ENCODE results near the gene PIP5KL1. TPM values are rescaled to one million over a fixed set of nuclear protein-coding genes. Genes with fewer than 3 reads are reported as not detected.

The PIP5KL1 gene
- total RNA-seq, 2 experiments from 2014 or later, result 1.5 to 1.9 TPM

GRCh38 chr9:127899128-127899943 lies 31.2 kb downstream of the PIP5KL1 start, which contains the start of gene ST6GALNAC6:
ST6GALNAC6 (minus strand) TSS chr9:127899603; CDS start chr9:127897981, 1,622 bp downstream.
- ChIA-PET POLR2A (interaction anchor here (0.7 to 2.1 kb wide), 8 partner anchors 11 to 192 kb away, joined by 3 to 7 read pairs (median 3); partner anchors contain the start of gene TOR2A), CTCF (interaction anchor here (2.8 kb wide), 1 partner anchor 22 kb away, joined by 7 read pairs; no protein-coding TSS in a partner anchor)
- peak within 1 kb of the TSS; percentile 84 for H3K4me3 Mint-ChIP-seq
- peak within 1 kb of the TSS; percentile 75 for H3K27ac Mint-ChIP-seq
- no peaks in the 10 kb centered on the region for H3K27me3 Mint-ChIP-seq
- peaks cover 61% of the 10 kb centered on the region for H3K36me3 Mint-ChIP-seq (ENCODE audit: low read depth)
- peak; percentile 77 for DNase-seq
- H3K9me3 Mint-ChIP-seq, result peaks cover 5% of the 10 kb centered on the region
- peaks cover 48% of the 10 kb centered on the region for H3K4me1 Mint-ChIP-seq

GRCh38 chr9:127898433-127899127 lies 32.0 kb downstream of the PIP5KL1 start:
- H3K4me3 Mint-ChIP-seq, result peak overlapping the region; percentile 84
- H3K9me3 Mint-ChIP-seq, result peaks cover 8% of the 10 kb centered on the region
- CTCF ChIA-PET, result interaction anchor here (1.0 kb wide), 1 partner anchor 23 kb away, joined by 4 read pairs; no protein-coding TSS in a partner anchor
- H3K27ac Mint-ChIP-seq, result peak overlapping the region; percentile 75
- peaks cover 62% of the 10 kb centered on the region for H3K36me3 Mint-ChIP-seq (ENCODE audit: low read depth)
- POLR2A ChIA-PET, result interaction anchor here (0.6 to 1.1 kb wide), 6 partner anchors 9 to 193 kb away, joined by 3 read pairs; partner anchors contain the start of gene ST6GALNAC4
- H3K4me1 Mint-ChIP-seq, result peaks cover 49% of the 10 kb centered on the region
- no peak for DNase-seq
- H3K27me3 Mint-ChIP-seq, result no peaks in the 10 kb centered on the region

GRCh38 chr9:127897193-127897692 lies 33.3 kb downstream of the PIP5KL1 start:
- peaks cover 8% of the 10 kb centered on the region for H3K9me3 Mint-ChIP-seq
- H3K27ac Mint-ChIP-seq, result no peak overlapping the region
- H3K27me3 Mint-ChIP-seq, result no peaks in the 10 kb centered on the region
- DNase-seq, result no peak
- CTCF ChIA-PET, result interaction anchor here (0.6 kb wide), 1 partner anchor 307 kb away, joined by 3 read pairs; no protein-coding TSS in a partner anchor
- H3K36me3 Mint-ChIP-seq (ENCODE audit: low read depth), result peaks cover 70% of the 10 kb centered on the region
- no peak overlapping the region for H3K4me3 Mint-ChIP-seq
- H3K4me1 Mint-ChIP-seq, result peaks cover 51% of the 10 kb centered on the region
- POLR2A ChIA-PET, result interaction anchor here (1.2 kb wide), 1 partner anchor 115 kb away, joined by 3 read pairs; no protein-coding TSS in a partner anchor

GRCh38 chr9:127896395-127897192 lies 34.0 kb downstream of the PIP5KL1 start:
- no peaks in the 10 kb centered on the region for H3K27me3 Mint-ChIP-seq
- ChIA-PET CTCF (interaction anchor here (0.6 to 1.8 kb wide), 3 partner anchors 27 to 306 kb away, joined by 3 to 6 read pairs (median 4); partner anchors contain the start of gene TOR2A), POLR2A (interaction anchor here (1.2 kb wide), 1 partner anchor 114 kb away, joined by 3 read pairs; no protein-coding TSS in a partner anchor)
- no peak for DNase-seq
- peaks cover 46% of the 10 kb centered on the region for H3K4me1 Mint-ChIP-seq
- H3K4me3 Mint-ChIP-seq, result no peak overlapping the region
- no peak overlapping the region for H3K27ac Mint-ChIP-seq
- H3K9me3 Mint-ChIP-seq, result peaks cover 8% of the 10 kb centered on the region
- H3K36me3 Mint-ChIP-seq (ENCODE audit: low read depth), result peaks cover 72% of the 10 kb centered on the region

- POLR2A ChIA-PET, result interaction anchor here (1.4 kb wide), 1 partner anchor 161 kb away, joined by 3 read pairs; the partner anchor contains the start of gene TOR2A
- no peak overlapping the region for H3K27ac Mint-ChIP-seq
- no peak overlapping the region for H3K4me3 Mint-ChIP-seq
- no peaks in the 10 kb centered on the region for H3K27me3 Mint-ChIP-seq
- H3K36me3 Mint-ChIP-seq (ENCODE audit: low read depth), result peaks cover 75% of the 10 kb centered on the region
- DNase-seq, result no peak
- CTCF ChIA-PET, result interaction anchor here (1.5 to 1.8 kb wide), 2 partner anchors 26 to 161 kb away, joined by 4 to 6 read pairs; partner anchors contain the start of gene TOR2A
- H3K9me3 Mint-ChIP-seq, result peaks cover 8% of the 10 kb centered on the region
- peaks cover 43% of the 10 kb centered on the region for H3K4me1 Mint-ChIP-seq
Observed at GRCh38 chr9:127895811-127896210, 34.8 kb downstream of the PIP5KL1 start.

- no peak overlapping the region for H3K27ac Mint-ChIP-seq
- no peaks in the 10 kb centered on the region for H3K27me3 Mint-ChIP-seq
- H3K36me3 Mint-ChIP-seq (ENCODE audit: low read depth), result peaks cover 82% of the 10 kb centered on the region
- H3K4me3 Mint-ChIP-seq, result no peak overlapping the region
- peaks cover 34% of the 10 kb centered on the region for H3K4me1 Mint-ChIP-seq
- DNase-seq, result no peak
- H3K9me3 Mint-ChIP-seq, result peaks cover 8% of the 10 kb centered on the region
- CTCF ChIA-PET, result no interaction called here
- POLR2A ChIA-PET, result interaction anchor here (1.5 kb wide), 1 partner anchor 159 kb away, joined by 3 read pairs; the partner anchor contains the start of gene TOR2A
Observed at GRCh38 chr9:127893392-127893791, 37.2 kb downstream of the PIP5KL1 start.

- peaks cover 30% of the 10 kb centered on the region for H3K4me1 Mint-ChIP-seq
- no peak overlapping the region for H3K27ac Mint-ChIP-seq
- POLR2A ChIA-PET, result interaction anchor here (1.5 kb wide), 1 partner anchor 158 kb away, joined by 3 read pairs; the partner anchor contains the start of gene TOR2A
- H3K27me3 Mint-ChIP-seq, result no peaks in the 10 kb centered on the region
- peaks cover 82% of the 10 kb centered on the region for H3K36me3 Mint-ChIP-seq (ENCODE audit: low read depth)
- H3K4me3 Mint-ChIP-seq, result no peak overlapping the region
- no peak for DNase-seq
- peaks cover 8% of the 10 kb centered on the region for H3K9me3 Mint-ChIP-seq
- CTCF ChIA-PET, result interaction anchor here (0.6 kb wide), 1 partner anchor 26 kb away, joined by 3 read pairs; no protein-coding TSS in a partner anchor
Observed at GRCh38 chr9:127892831-127893230, 37.7 kb downstream of the PIP5KL1 start.

GRCh38 chr9:127890053-127890452 lies 40.5 kb downstream of the PIP5KL1 start:
- Mint-ChIP-seq H3K9me3 (peaks cover 8% of the 10 kb centered on the region), H3K4me1 (peaks cover 23% of the 10 kb centered on the region), H3K36me3 (ENCODE audit: low read depth) (peaks cover 78% of the 10 kb centered on the region), H3K4me3 (no peak overlapping the region), H3K27ac (no peak overlapping the region), H3K27me3 (no peaks in the 10 kb centered on the region)
- DNase-seq, result no peak
- ChIA-PET POLR2A (interaction anchor here (0.6 to 3.3 kb wide), 3 partner anchors 8 to 16 kb away, joined by 3 to 10 read pairs (median 3); no protein-coding TSS in a partner anchor), CTCF (interaction anchor here (1.3 to 3.2 kb wide), 3 partner anchors 20 to 32 kb away, joined by 5 to 12 read pairs (median 7); no protein-coding TSS in a partner anchor)

- CTCF ChIA-PET, result interaction anchor here (0.6 to 1.0 kb wide), 4 partner anchors 18 to 34 kb away, joined by 3 to 5 read pairs (median 4); no protein-coding TSS in a partner anchor
- no peak for DNase-seq
- Mint-ChIP-seq H3K4me3 (no peak overlapping the region), H3K36me3 (ENCODE audit: low read depth) (peaks cover 68% of the 10 kb centered on the region), H3K4me1 (peaks cover 17% of the 10 kb centered on the region), H3K27ac (no peak overlapping the region), H3K9me3 (no peaks in the 10 kb centered on the region), H3K27me3 (no peaks in the 10 kb centered on the region)
- POLR2A ChIA-PET, result interaction anchor here (0.7 kb wide), 1 partner anchor 12 kb away, joined by 3 read pairs; the partner anchor contains the start of gene ST6GALNAC6
Observed at GRCh38 chr9:127887792-127888191, 42.8 kb downstream of the PIP5KL1 start.

- no peak overlapping the region for H3K27ac Mint-ChIP-seq
- H3K4me1 Mint-ChIP-seq, result peaks cover 12% of the 10 kb centered on the region
- ChIA-PET POLR2A (no interaction called here), CTCF (interaction anchor here (1.0 kb wide), 1 partner anchor 16 kb away, joined by 5 read pairs; no protein-coding TSS in a partner anchor)
- no peak overlapping the region for H3K4me3 Mint-ChIP-seq
- no peaks in the 10 kb centered on the region for H3K27me3 Mint-ChIP-seq
- H3K36me3 Mint-ChIP-seq (ENCODE audit: low read depth), result peaks cover 59% of the 10 kb centered on the region
- no peaks in the 10 kb centered on the region for H3K9me3 Mint-ChIP-seq
- no peak for DNase-seq
Observed at GRCh38 chr9:127886401-127886972, 44.1 kb downstream of the PIP5KL1 start.
